GM12878 (cell line): ENCODE data around the gene COL1A2. TPM values are rescaled to one million over a fixed set of nuclear protein-coding genes. Genes with fewer than 3 reads are reported as not detected.

Experiments used
- ATAC-seq: fragments of 200-7000 bp; cut with Tn5 transposase; 3 replicates; pipeline ENCODE4 v1.9.1; 2020; ENCODE audit warnings: mild to moderate bottlenecking, moderate library complexity
- BruUV-seq: library from RNA; stranded (reverse); fragments of 400-500 nt; replicated peaks from 2 replicates; lab custom pipeline; 2021; lab: Mats Ljungman, UMichigan
- CTCF ChIA-PET: fragments of 300-600 bp; sonication (Branson Sonifier 250); formaldehyde crosslinking; extraction: SDS; loops from one replicate; lab custom pipeline; 2021; ENCODE audit warnings: inconsistent platforms; lab: Yijun Ruan, JAX
- POLR2A ChIA-PET: fragments of 350-600 bp; formaldehyde crosslinking; extraction: SDS; loops from one replicate; lab custom pipeline; 2021; ENCODE audit warnings: inconsistent platforms; lab: Charles Lee
- RAD21 ChIA-PET: fragments of 300-600 bp; sonication (Branson Sonifier 250); formaldehyde crosslinking; loops from one replicate; lab custom pipeline; 2023; ENCODE audit warnings: antibody characterized with exemption; ENCODE audit not compliant: unreplicated experiment; lab: Charles Lee
- SMC1A ChIA-PET: fragments of 300-600 bp; sonication (Branson Sonifier 250); formaldehyde crosslinking; loops from one replicate; lab custom pipeline; 2023; ENCODE audit not compliant: unreplicated experiment, uncharacterized antibody; lab: Charles Lee
- DNase-seq: peaks from one replicate; pipeline ENCODE4 v3.0.0-alpha.2; 2011; ENCODE audit warnings: low read depth, low spot score
- FAIRE-seq: peaks from 3 replicates; lab custom pipeline; 2011; peaks lifted over from hg19 to GRCh38; lab: Jason Lieb, UNC
- H2AFZ ChIP-seq: 2 replicates; pipeline ENCODE4 v1.6.0; 2011; ENCODE audit warnings: low read depth, low read length, control low read depth; ENCODE audit not compliant: control insufficient read depth
- H3K27ac ChIP-seq: 2 replicates; pipeline ENCODE4 v1.5.1; 2011; ENCODE audit warnings: control low read depth; ENCODE audit not compliant: control insufficient read depth, insufficient read depth
- H3K27me3 ChIP-seq, 2 experiments: replicated peaks in 1 of 2; 2 replicates each; pipeline versions ENCODE4 v1.6.0 to v1.6.1; 2011; ENCODE audit warnings: low read length in 1 of 2; ENCODE audit not compliant: control insufficient read depth in 2 of 2, insufficient read depth in 2 of 2
- H3K36me3 ChIP-seq, 2 experiments: 2 replicates each; pipeline ENCODE4 v1.5.1; 2011; ENCODE audit warnings: low read length in 1 of 2; ENCODE audit not compliant: control insufficient read depth in 2 of 2, insufficient read depth in 2 of 2
- H3K4me1 ChIP-seq: 2 replicates; pipeline ENCODE4 v1.6.1; 2011; ENCODE audit warnings: mild to moderate bottlenecking, low read length, moderate library complexity, mixed read lengths; ENCODE audit not compliant: control insufficient read depth, insufficient read depth
- H3K4me2 ChIP-seq: 2 replicates; pipeline ENCODE4 v1.6.0; 2011; ENCODE audit warnings: control low read depth; ENCODE audit not compliant: control insufficient read depth, insufficient read depth
- H3K4me3 ChIP-seq: fragments of 200-600 bp; sonication (generic); 2 replicates; pipeline ENCODE4 v1.5.1; 2016
- H3K79me2 ChIP-seq: 2 replicates; pipeline ENCODE4 v1.6.0; 2011; ENCODE audit warnings: low read length; ENCODE audit not compliant: control insufficient read depth, insufficient read depth
- H3K9ac ChIP-seq: 2 replicates; pipeline ENCODE4 v1.8.0; 2011; ENCODE audit warnings: low read length, control low read depth, mixed read lengths; ENCODE audit not compliant: control insufficient read depth, insufficient read depth
- H3K9me3 ChIP-seq: replicated peaks from 3 replicates; pipeline ENCODE4 v1.5.1; 2011; ENCODE audit warnings: mild to moderate bottlenecking, low read length; ENCODE audit not compliant: control insufficient read depth, insufficient read depth
- H4K20me1 ChIP-seq: 2 replicates; pipeline ENCODE4 v1.6.0; 2011; ENCODE audit not compliant: control insufficient read depth, insufficient read depth
- ATF7 ChIP-seq: fragments of 450-650 bp; IDR thresholded peaks from 2 replicates; pipeline ENCODE4 v1.6.1; 2016; ENCODE audit warnings: low read depth, mild to moderate bottlenecking
- CBX5 ChIP-seq: sonication (generic); IDR thresholded peaks from 2 replicates; pipeline ENCODE4 v1.6.1; 2016; ENCODE audit warnings: low read depth, moderate library complexity, mild to moderate bottlenecking, inconsistent platforms
- CHD4 ChIP-seq: fragments of 200-600 bp; sonication (generic); IDR thresholded peaks from 2 replicates; pipeline ENCODE4 v1.6.1; 2016; ENCODE audit warnings: mild to moderate bottlenecking
- EP300 ChIP-seq, 2 experiments: fragments of 150-350 bp in 1 of 2; IDR thresholded peaks; 2 replicates each; pipeline ENCODE4 v1.6.1; 2011 to 2012; ENCODE audit warnings: low read depth in 2 of 2, low read length in 2 of 2, borderline replicate concordance in 1 of 2, improper control_type of control experiment in 1 of 2, inconsistent platforms in 1 of 2; ENCODE audit not compliant: control insufficient read depth in 1 of 2
- EZH2 ChIP-seq: IDR thresholded peaks from 2 replicates; pipeline ENCODE4 v1.6.1; 2012; ENCODE audit warnings: low read depth, mild to moderate bottlenecking, control low read depth, inconsistent platforms, low read length, borderline replicate concordance; ENCODE audit not compliant: control insufficient read depth
- IKZF1 ChIP-seq: fragments of 450-650 bp; conservative IDR thresholded peaks from 2 replicates; pipeline ENCODE4 v1.6.1; 2017; ENCODE audit warnings: antibody characterized with exemption, mild to moderate bottlenecking
- KAT2A ChIP-seq: conservative IDR thresholded peaks from 2 replicates; pipeline ENCODE4 v1.6.1; 2011; ENCODE audit warnings: low read depth, low read length; ENCODE audit not compliant: control insufficient read depth
- MAX ChIP-seq: IDR thresholded peaks from 2 replicates; pipeline ENCODE4 v1.6.1; 2012; ENCODE audit warnings: low read depth, low read length, improper control_type of control experiment
- MEF2B ChIP-seq: fragments of 450-650 bp; IDR thresholded peaks from 2 replicates; pipeline ENCODE4 v1.6.1; 2018; ENCODE audit warnings: mild to moderate bottlenecking, moderate library complexity; ENCODE audit not compliant: partially characterized antibody, poor library complexity, severe bottlenecking
- NR2C2 ChIP-seq: IDR thresholded peaks from 2 replicates; pipeline ENCODE4 v1.6.1; 2011; ENCODE audit warnings: borderline replicate concordance, low read depth; ENCODE audit not compliant: control insufficient read depth, insufficient read length
- POLR2AphosphoS5 ChIP-seq: IDR thresholded peaks from 2 replicates; pipeline ENCODE4 v1.6.1; 2011; ENCODE audit warnings: mild to moderate bottlenecking, low read length, inconsistent platforms
- POU2F2 ChIP-seq: IDR thresholded peaks from 3 replicates; pipeline ENCODE4 v1.6.1; 2011; ENCODE audit warnings: low read depth, mild to moderate bottlenecking, low read length, borderline replicate concordance
- SREBF1 ChIP-seq: IDR thresholded peaks from 2 replicates; pipeline ENCODE4 v1.6.1; 2012; ENCODE audit warnings: mild to moderate bottlenecking, low read length
- TARDBP ChIP-seq: IDR thresholded peaks from 2 replicates; pipeline ENCODE4 v1.6.1; 2016; ENCODE audit warnings: borderline replicate concordance
- TCF7 ChIP-seq: IDR thresholded peaks from 2 replicates; pipeline ENCODE4 v1.6.1; 2014; ENCODE audit warnings: antibody characterized with exemption, borderline replicate concordance
- USF1 ChIP-seq: IDR thresholded peaks from 2 replicates; pipeline ENCODE4 v1.6.1; 2011; ENCODE audit warnings: borderline replicate concordance, low read depth, mild to moderate bottlenecking, moderate library complexity, mixed read lengths, low read length; ENCODE audit not compliant: insufficient read depth; ENCODE audit errors: extremely low read length
- ZNF384 ChIP-seq: IDR thresholded peaks from 2 replicates; pipeline ENCODE4 v1.6.1; 2012; ENCODE audit warnings: low read depth, mild to moderate bottlenecking, low read length, improper control_type of control experiment, borderline replicate concordance
- ZSCAN29 ChIP-seq: fragments of 450-650 bp; IDR thresholded peaks from 2 replicates; pipeline ENCODE4 v1.6.1; 2017; ENCODE audit warnings: mild to moderate bottlenecking, moderate library complexity
- WGBS: methylation state at CpG from one replicate; pipeline ENCODE4 v1.1.6; 2016; ENCODE audit warnings: low lambda C conversion rate; ENCODE audit not compliant: insufficient replicate concordance, insufficient coverage; ENCODE audit errors: missing lambda C conversion rate; 5-methylcytosine and 5-hydroxymethylcytosine counted together
- in situ Hi-C: fragments of 300-500 bp; cut with MboI; formaldehyde crosslinking; loops from 9 replicates; pipeline ENCODE4 v1.14.3; 2018; ENCODE audit warnings: mixed read lengths
- intact Hi-C: fragments of 100-400 bp; cut with micrococcal nuclease; formaldehyde crosslinking; loops from one replicate; pipeline ENCODE4 v1.14.2; 2022; ENCODE audit not compliant: unreplicated experiment
- polyA plus RNA-seq, 11 experiments: library from polyadenylated mRNA; depleted of rRNA in 4 of 11; unstranded in 6 of 11; stranded (reverse) in 5 of 11; fragments of >200 nt; fragmentation: Nextera tagmentation in 4 of 11; fragmentation: Illumina TruSeq in 1 of 11; extraction: Ambion mirVana in 4 of 11; extraction: Trizol in 1 of 11; gene quantifications; 1 replicate in 1 of 11; 2 replicates in 10 of 11; pipeline versions ENCODE4 v1.2.1 to v1.2.3, GENCODE V29; 2011 to 2016; ENCODE audit warnings: inconsistent platforms in 2 of 11, missing spikeins in 2 of 11, low read depth in 1 of 11
- total RNA-seq, 4 experiments: library from RNA; depleted of rRNA in 3 of 4; stranded (reverse); fragments of >200 nt in 3 of 4; fragmentation: Illumina TruSeq in 1 of 4; extraction: Trizol in 1 of 4; gene quantifications; 2 replicates each; pipeline versions ENCODE4 v1.2.1 to v1.2.3, GENCODE V29; 2013 to 2021
- TF ChIP-seq, protein P1 (sequence below): fragments of 450-650 bp; IDR thresholded peaks from 2 replicates; pipeline ENCODE4 v1.6.1; 2017; ENCODE audit warnings: borderline replicate concordance
- TF ChIP-seq, protein P2 (sequence below): fragments of 450-650 bp; conservative IDR thresholded peaks from 2 replicates; pipeline ENCODE4 v1.6.1; 2017; ENCODE audit warnings: mild to moderate bottlenecking, moderate library complexity

The COL1A2 gene
- total and polyA plus RNA-seq, 10 of the 15 experiments (the other 5 are each of a cell fraction or from before 2014, with no cell fraction given): 0.03 to 2.5 (median 0.76) TPM; not detected in 4

DNA sequence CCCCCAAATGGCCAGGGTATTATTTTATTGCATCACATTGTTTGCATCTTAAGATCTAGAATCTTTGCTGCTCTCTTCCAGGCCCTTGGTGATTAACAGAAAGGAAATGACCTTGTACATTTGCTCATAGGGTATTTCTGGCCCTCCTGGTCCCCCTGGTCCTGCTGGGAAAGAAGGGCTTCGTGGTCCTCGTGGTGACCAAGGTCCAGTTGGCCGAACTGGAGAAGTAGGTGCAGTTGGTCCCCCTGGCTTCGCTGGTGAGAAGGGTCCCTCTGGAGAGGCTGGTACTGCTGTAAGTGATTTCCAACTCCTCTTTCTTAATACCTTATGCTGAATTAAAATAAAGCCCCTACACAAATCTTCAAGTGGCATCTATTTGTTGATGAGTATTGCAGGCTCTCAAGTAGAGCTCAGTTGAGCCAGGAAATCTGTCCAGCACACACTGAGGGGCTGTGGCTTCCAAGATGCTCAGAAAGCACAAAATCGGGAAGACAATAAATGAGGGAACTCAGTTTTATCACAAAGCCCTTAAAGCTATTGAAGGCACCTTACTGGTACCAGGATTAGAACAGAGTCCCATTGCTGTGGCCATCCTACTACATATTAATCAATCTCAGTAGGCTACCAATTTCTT is 28.2 kb downstream of the COL1A2 start:
- TF ChIP-seq CBX5 (no peak), ZNF384 (no peak), TCF7 (no peak), IKZF1 (no peak), NR2C2 (no peak), MEF2B (no peak), EP300 (IDR thresholded peaks at IDR 0.05; ENCODE audit: borderline replicate concordance in 1 of 2, control insufficient read depth in 1 of 2, low read depth in 2 of 2, low read length in 2 of 2) (no peak), KAT2A (no peak), SREBF1 (no peak), POU2F2 (no peak), POLR2AphosphoS5 (no peak), ZSCAN29 (no peak), USF1 (no peak), CHD4 (no peak), TARDBP (no peak), MAX (no peak), ATF7 (no peak), EZH2 (no peak)
- TF ChIP-seq, protein P1, sequence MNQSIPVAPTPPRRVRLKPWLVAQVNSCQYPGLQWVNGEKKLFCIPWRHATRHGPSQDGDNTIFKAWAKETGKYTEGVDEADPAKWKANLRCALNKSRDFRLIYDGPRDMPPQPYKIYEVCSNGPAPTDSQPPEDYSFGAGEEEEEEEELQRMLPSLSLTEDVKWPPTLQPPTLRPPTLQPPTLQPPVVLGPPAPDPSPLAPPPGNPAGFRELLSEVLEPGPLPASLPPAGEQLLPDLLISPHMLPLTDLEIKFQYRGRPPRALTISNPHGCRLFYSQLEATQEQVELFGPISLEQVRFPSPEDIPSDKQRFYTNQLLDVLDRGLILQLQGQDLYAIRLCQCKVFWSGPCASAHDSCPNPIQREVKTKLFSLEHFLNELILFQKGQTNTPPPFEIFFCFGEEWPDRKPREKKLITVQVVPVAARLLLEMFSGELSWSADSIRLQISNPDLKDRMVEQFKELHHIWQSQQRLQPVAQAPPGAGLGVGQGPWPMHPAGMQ: no peak
- TF ChIP-seq, protein P2, sequence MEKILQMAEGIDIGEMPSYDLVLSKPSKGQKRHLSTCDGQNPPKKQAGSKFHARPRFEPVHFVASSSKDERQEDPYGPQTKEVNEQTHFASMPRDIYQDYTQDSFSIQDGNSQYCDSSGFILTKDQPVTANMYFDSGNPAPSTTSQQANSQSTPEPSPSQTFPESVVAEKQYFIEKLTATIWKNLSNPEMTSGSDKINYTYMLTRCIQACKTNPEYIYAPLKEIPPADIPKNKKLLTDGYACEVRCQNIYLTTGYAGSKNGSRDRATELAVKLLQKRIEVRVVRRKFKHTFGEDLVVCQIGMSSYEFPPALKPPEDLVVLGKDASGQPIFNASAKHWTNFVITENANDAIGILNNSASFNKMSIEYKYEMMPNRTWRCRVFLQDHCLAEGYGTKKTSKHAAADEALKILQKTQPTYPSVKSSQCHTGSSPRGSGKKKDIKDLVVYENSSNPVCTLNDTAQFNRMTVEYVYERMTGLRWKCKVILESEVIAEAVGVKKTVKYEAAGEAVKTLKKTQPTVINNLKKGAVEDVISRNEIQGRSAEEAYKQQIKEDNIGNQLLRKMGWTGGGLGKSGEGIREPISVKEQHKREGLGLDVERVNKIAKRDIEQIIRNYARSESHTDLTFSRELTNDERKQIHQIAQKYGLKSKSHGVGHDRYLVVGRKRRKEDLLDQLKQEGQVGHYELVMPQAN: no peak
- TF ChIP-seq, all 136 proteins: peak for 0
- POLR2A ChIA-PET: no interaction called here
- no peak overlapping the region for H3K27ac ChIP-seq
- no peaks in the 10 kb centered on the region for H4K20me1 ChIP-seq
- no peak overlapping the region for H2AFZ ChIP-seq
- intact Hi-C loops (no loop called here), in situ Hi-C loops (no loop called here)
- RAD21 ChIA-PET: no interaction called here
- WGBS: 4% methylated on average over 5 of the region's 5 CpGs
- no peak overlapping the region for H3K4me2 ChIP-seq
- no peak overlapping the region for H3K9ac ChIP-seq
- H3K36me3 ChIP-seq: no peaks in the 10 kb centered on the region
- H3K4me3 ChIP-seq: no peak overlapping the region
- no TSS peak for BruUV-seq
- no peaks in the 10 kb centered on the region for H3K79me2 ChIP-seq
- no peak for FAIRE-seq
- H3K9me3 ChIP-seq: no peaks in the 10 kb centered on the region
- SMC1A ChIA-PET: no interaction called here
- H3K27me3 ChIP-seq: peaks cover 0 to 2% of the 10 kb centered on the region in 2 experiments; a peak in 1 of 4 replicates
- DNase-seq: no peak
- no peaks in the 10 kb centered on the region for H3K4me1 ChIP-seq
- no peak for ATAC-seq
- CTCF ChIA-PET: no interaction called here
